Endothelial cell of umbilical vein (primary cell): ENCODE data around the gene LIN7A. TPM values are rescaled to one million over a fixed set of nuclear protein-coding genes. Genes with fewer than 3 reads are reported as not detected.

Source experiments
- BruUV-seq: library from RNA; stranded (reverse); fragments of 400-500 nt; replicated peaks from 2 replicates; lab custom pipeline; 2021; lab: Mats Ljungman, UMichigan
- CTCF ChIA-PET: fragments of 300-600, 350-600 bp; sonication (Branson Sonifier 250); formaldehyde crosslinking; loops from one replicate; lab custom pipeline; 2021; ENCODE audit warnings: antibody characterized with exemption, inconsistent platforms; lab: Charles Lee
- POLR2A ChIA-PET: fragments of 300-600, 350-600 bp; sonication (Branson Sonifier 250); formaldehyde crosslinking; loops from one replicate; lab custom pipeline; 2021; ENCODE audit warnings: antibody characterized with exemption, inconsistent platforms; lab: Charles Lee
- DNase-seq: peaks from one replicate; pipeline ENCODE4 v3.0.0-alpha.2; 2011; ENCODE audit warnings: low read depth, low spot score
- FAIRE-seq: peaks from 2 replicates; lab custom pipeline; 2011; peaks lifted over from hg19 to GRCh38; lab: Jason Lieb, UNC
- H2AFZ ChIP-seq: 2 replicates; pipeline ENCODE4 v1.6.0; 2012; ENCODE audit warnings: low read depth, low read length, control low read depth, inconsistent platforms
- H3K27ac ChIP-seq: 2 replicates; pipeline ENCODE4 v1.5.1; 2011; ENCODE audit warnings: low read depth, mild to moderate bottlenecking, control low read depth, low read length, moderate library complexity; ENCODE audit not compliant: insufficient read depth
- H3K27me3 ChIP-seq, 2 experiments: 2 replicates each; pipeline versions ENCODE4 v1.6.0 to v1.6.1; 2011; ENCODE audit warnings: low read length in 2 of 2, mixed read lengths in 1 of 2; ENCODE audit not compliant: control insufficient read depth in 2 of 2, insufficient read depth in 2 of 2
- H3K36me3 ChIP-seq, 2 experiments: 2 replicates in 1 of 2; 3 replicates in 1 of 2; pipeline ENCODE4 v1.5.1; 2011; ENCODE audit warnings: low read length in 2 of 2, mild to moderate bottlenecking in 1 of 2, moderate library complexity in 1 of 2; ENCODE audit not compliant: control insufficient read depth in 2 of 2, insufficient read depth in 2 of 2; ENCODE audit errors: extremely low read depth in 1 of 2
- H3K4me1 ChIP-seq: 3 replicates; pipeline ENCODE4 v1.5.1; 2011; ENCODE audit warnings: mild to moderate bottlenecking, low read length; ENCODE audit not compliant: control insufficient read depth, insufficient read depth; ENCODE audit errors: extremely low read depth
- H3K4me2 ChIP-seq: 2 replicates; pipeline ENCODE4 v1.6.1; 2011; ENCODE audit warnings: low read length, control low read depth, mixed read lengths; ENCODE audit not compliant: insufficient read depth
- H3K4me3 ChIP-seq, 3 experiments: fragments of 200-600 bp in 1 of 3; sonication (generic), shearing (Covaris generic) in 1 of 3; replicated peaks in 1 of 3; 2 replicates each; pipeline ENCODE4 v1.5.1; 2011 to 2016; ENCODE audit warnings: control low read depth in 3 of 3, low read length in 3 of 3, mild to moderate bottlenecking in 2 of 3, inconsistent platforms in 1 of 3, low read depth in 1 of 3, moderate library complexity in 1 of 3; ENCODE audit not compliant: insufficient read depth in 1 of 3
- H3K79me2 ChIP-seq: 2 replicates; pipeline ENCODE4 v1.6.0; 2012; ENCODE audit warnings: low read length, inconsistent platforms; ENCODE audit not compliant: control insufficient read depth, insufficient read depth
- H3K9ac ChIP-seq: replicated peaks from 2 replicates; pipeline ENCODE3; 2011; ENCODE audit warnings: low read length, control low read depth; ENCODE audit not compliant: insufficient read depth; ENCODE audit errors: extremely low read depth
- H3K9me1 ChIP-seq: replicated peaks from 3 replicates; pipeline ENCODE4 v1.6.0; 2011; ENCODE audit warnings: mild to moderate bottlenecking, low read length; ENCODE audit not compliant: control insufficient read depth, insufficient read depth; ENCODE audit errors: extremely low read depth
- H3K9me3 ChIP-seq: replicated peaks from 2 replicates; pipeline ENCODE4 v1.5.1; 2012; ENCODE audit warnings: low read length, inconsistent platforms; ENCODE audit not compliant: control insufficient read depth, insufficient read depth
- H4K20me1 ChIP-seq: replicated peaks from 2 replicates; pipeline ENCODE3; 2011; ENCODE audit warnings: mild to moderate bottlenecking, low read length; ENCODE audit not compliant: control insufficient read depth, insufficient read depth; ENCODE audit errors: extremely low read depth
- EZH2 ChIP-seq: IDR thresholded peaks from 2 replicates; pipeline ENCODE4 v1.6.1; 2012; ENCODE audit warnings: borderline replicate concordance, low read depth, mild to moderate bottlenecking, moderate library complexity, low read length, inconsistent platforms; ENCODE audit not compliant: severe bottlenecking
- FOS ChIP-seq: IDR thresholded peaks from 2 replicates; pipeline ENCODE4 v1.6.1; 2011; ENCODE audit warnings: mild to moderate bottlenecking, low read length, moderate library complexity, borderline replicate concordance; ENCODE audit not compliant: insufficient read depth
- GATA2 ChIP-seq: IDR thresholded peaks from 2 replicates; pipeline ENCODE4 v1.7.0; 2011; ENCODE audit warnings: low read depth, mild to moderate bottlenecking, moderate library complexity, mixed read lengths, low read length; ENCODE audit not compliant: insufficient read length, insufficient read depth
- JUN ChIP-seq: IDR thresholded peaks from 2 replicates; pipeline ENCODE4 v1.6.1; 2011; ENCODE audit warnings: borderline replicate concordance, low read depth; ENCODE audit not compliant: insufficient read length, insufficient read depth
- MYC ChIP-seq: IDR thresholded peaks from one replicate; pipeline ENCODE4 v1.6.1; 2011; ENCODE audit warnings: mild to moderate bottlenecking, low read depth, low read length
- POLR2A ChIP-seq: IDR thresholded peaks from 2 replicates; pipeline ENCODE4 v1.6.1; 2012; ENCODE audit warnings: low read depth, mild to moderate bottlenecking, control low read depth, low read length
- POLR2AphosphoS5 ChIP-seq: IDR thresholded peaks from 2 replicates; pipeline ENCODE4 v1.6.1; 2012; ENCODE audit warnings: low read depth, mild to moderate bottlenecking, control low read depth, low read length, moderate library complexity; ENCODE audit not compliant: insufficient read depth
- dilution Hi-C: fragments of 300-500 bp; cut with MboI; formaldehyde crosslinking; loops from one replicate; pipeline ENCODE4 v1.15.0; 2019; ENCODE audit warnings: low sequenced_read_pairs; ENCODE audit not compliant: extremely low pct_ligation_motif_present
- intact Hi-C: fragments of 100-400 bp; cut with micrococcal nuclease; formaldehyde crosslinking; loops from one replicate; pipeline ENCODE4 v1.10.0; 2022
- polyA plus RNA-seq, 4 experiments: library from polyadenylated mRNA; depleted of rRNA in 3 of 4; stranded (reverse) in 3 of 4; unstranded in 1 of 4; fragments of >200 nt; gene quantifications; 2 replicates each; pipeline versions ENCODE4 v1.2.1 to v1.2.3, GENCODE V29; 2011 to 2012; ENCODE audit warnings: missing spikeins in 1 of 4
- total RNA-seq: library from RNA; stranded (reverse); gene quantifications from 2 replicates; pipeline ENCODE4 v1.2.3, GENCODE V29; 2021
- TF ChIP-seq, protein P1 (sequence below), 2 donors: IDR thresholded peaks; 1 replicate in 1 of 2; 2 replicates in 1 of 2; pipeline ENCODE4 v1.5.1; 2011; ENCODE audit warnings: low read length in 2 of 2, mild to moderate bottlenecking in 2 of 2, moderate library complexity in 2 of 2, control low read depth in 1 of 2, inconsistent platforms in 1 of 2, low read depth in 1 of 2; ENCODE audit not compliant: insufficient read depth in 1 of 2; ENCODE audit errors: extremely low read depth in 1 of 2
- TF ChIP-seq, protein P2 (sequence below): IDR thresholded peaks from 2 replicates; pipeline ENCODE4 v1.6.1; 2011; ENCODE audit not compliant: insufficient read depth, insufficient read length

The LIN7A gene
- total and polyA plus RNA-seq, 2 donors (not counting 3 experiments of a cell fraction or from before 2014, with no cell fraction given) = 1.6 to 4.3 TPM

DNA sequence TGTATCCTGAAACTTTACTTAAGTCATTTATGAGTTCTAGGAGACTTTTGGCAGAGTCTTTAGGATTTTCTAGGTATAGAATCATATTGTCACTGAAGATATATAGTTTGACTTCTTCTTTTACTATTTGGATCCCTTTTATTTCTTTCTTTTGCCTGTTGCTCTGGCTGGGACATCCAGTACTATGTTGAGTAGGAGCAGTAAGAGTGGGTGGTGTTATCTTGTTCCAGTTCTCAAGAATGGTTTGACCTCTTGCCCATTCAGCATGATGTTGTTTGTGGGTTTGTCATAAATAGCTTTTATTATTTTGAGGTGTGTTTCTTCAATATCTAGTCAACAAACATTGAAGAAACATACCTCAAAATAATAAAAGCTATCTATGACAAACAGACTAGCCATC, 35.0 kb downstream of the LIN7A start:
- no peaks in the 10 kb centered on the region for H4K20me1 ChIP-seq
- intact Hi-C loops = no loop called here

More for the DNA sequence above, 35.0 kb downstream of the LIN7A start:
- H3K79me2 ChIP-seq = no peaks in the 10 kb centered on the region
- no peak overlapping the region for H3K4me3 ChIP-seq
- no peak for FAIRE-seq
- no peaks in the 10 kb centered on the region for H3K9me1 ChIP-seq
- no peaks in the 10 kb centered on the region for H3K27me3 ChIP-seq
- H3K9me3 ChIP-seq = no peaks in the 10 kb centered on the region
- H3K27ac ChIP-seq = no peak overlapping the region
- no peak overlapping the region for H2AFZ ChIP-seq
- H3K4me1 ChIP-seq = no peaks in the 10 kb centered on the region
- BruUV-seq = no TSS peak
- H3K36me3 ChIP-seq = no peaks in the 10 kb centered on the region
- dilution Hi-C loops = no loop called here
- POLR2A ChIA-PET = no interaction called here
- H3K4me2 ChIP-seq = no peak overlapping the region
- CTCF ChIA-PET = no interaction called here
- no peak overlapping the region for H3K9ac ChIP-seq
- DNase-seq = no peak
- TF ChIP-seq FOS = no peak
- TF ChIP-seq, protein P1, sequence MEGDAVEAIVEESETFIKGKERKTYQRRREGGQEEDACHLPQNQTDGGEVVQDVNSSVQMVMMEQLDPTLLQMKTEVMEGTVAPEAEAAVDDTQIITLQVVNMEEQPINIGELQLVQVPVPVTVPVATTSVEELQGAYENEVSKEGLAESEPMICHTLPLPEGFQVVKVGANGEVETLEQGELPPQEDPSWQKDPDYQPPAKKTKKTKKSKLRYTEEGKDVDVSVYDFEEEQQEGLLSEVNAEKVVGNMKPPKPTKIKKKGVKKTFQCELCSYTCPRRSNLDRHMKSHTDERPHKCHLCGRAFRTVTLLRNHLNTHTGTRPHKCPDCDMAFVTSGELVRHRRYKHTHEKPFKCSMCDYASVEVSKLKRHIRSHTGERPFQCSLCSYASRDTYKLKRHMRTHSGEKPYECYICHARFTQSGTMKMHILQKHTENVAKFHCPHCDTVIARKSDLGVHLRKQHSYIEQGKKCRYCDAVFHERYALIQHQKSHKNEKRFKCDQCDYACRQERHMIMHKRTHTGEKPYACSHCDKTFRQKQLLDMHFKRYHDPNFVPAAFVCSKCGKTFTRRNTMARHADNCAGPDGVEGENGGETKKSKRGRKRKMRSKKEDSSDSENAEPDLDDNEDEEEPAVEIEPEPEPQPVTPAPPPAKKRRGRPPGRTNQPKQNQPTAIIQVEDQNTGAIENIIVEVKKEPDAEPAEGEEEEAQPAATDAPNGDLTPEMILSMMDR (IDR thresholded peaks at IDR 0.05; ENCODE audit: extremely low read depth in 1 of 2, insufficient read depth in 1 of 2, low read depth in 1 of 2, low read length in 2 of 2) = no peak
- TF ChIP-seq MYC = no peak
- TF ChIP-seq POLR2AphosphoS5 = no peak
- no peak for TF ChIP-seq POLR2A
- TF ChIP-seq JUN = no peak
- no peak for TF ChIP-seq GATA2
- TF ChIP-seq, protein P2, sequence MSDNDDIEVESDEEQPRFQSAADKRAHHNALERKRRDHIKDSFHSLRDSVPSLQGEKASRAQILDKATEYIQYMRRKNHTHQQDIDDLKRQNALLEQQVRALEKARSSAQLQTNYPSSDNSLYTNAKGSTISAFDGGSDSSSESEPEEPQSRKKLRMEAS = no peak
- TF ChIP-seq EZH2 = no peak
